Measurements from ENCODE around the gene PKDCC. TPM values are rescaled to one million over a fixed set of nuclear protein-coding genes. Genes with fewer than 3 reads are reported as not detected.

Gene PKDCC
- total and polyA plus RNA-seq, 2 donors from 2014 or later = 28.1 to 52.2 TPM

DNA sequence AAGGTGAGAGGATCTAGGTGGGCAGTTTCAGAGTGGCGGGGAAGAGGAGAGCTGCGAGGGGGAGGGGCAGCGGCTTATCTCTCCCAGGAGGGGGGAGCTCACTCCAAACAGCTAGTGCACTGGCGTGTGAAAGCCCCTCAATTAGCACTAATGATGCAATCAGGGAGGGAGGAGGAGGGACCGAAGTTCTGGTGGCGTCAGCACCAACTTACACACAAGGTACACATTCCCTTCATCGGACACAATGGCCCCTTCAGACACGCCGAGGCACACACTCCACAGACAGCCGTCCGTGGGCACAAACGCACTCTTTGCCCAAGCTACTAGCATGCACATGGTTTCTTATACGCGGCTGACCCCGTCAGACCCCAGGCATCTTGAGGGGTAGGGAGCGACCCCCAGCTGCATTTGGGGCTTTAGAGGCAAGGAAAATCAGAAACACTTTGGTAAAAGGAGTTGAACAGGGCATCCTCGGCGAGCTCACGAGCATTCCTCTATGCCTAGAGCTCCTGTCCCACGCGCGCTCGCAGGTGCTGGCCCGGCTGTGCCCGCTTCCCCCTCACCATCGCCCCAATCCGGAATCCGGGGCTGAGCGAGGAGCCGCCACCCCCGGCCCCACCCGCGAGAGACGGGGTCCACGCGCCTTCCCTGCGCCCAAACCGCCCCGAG lies 868 bp upstream of the PKDCC start:
- peak overlapping the region; percentile 59 to 80 (median 63) for H3K4me3 ChIP-seq (ENCODE audit: low read length in 3 of 3)
- H3K36me3 ChIP-seq (ENCODE audit: control insufficient read depth in 2 of 3, insufficient read depth in 3 of 3, low read length in 3 of 3) = no peaks in the 10 kb centered on the region
- intact Hi-C loops (cut with DNase I) = no loop called here
- peak; percentile 80 to 93 (median 92) for DNase-seq
- no peaks in the 10 kb centered on the region for H3K27me3 ChIP-seq (ENCODE audit: control insufficient read depth, insufficient read depth, low read length)
- peaks cover 0 to 13% (median 9%) of the 10 kb centered on the region in 3 donors for H3K4me1 ChIP-seq (ENCODE audit: control insufficient read depth in 2 of 3, insufficient read depth in 2 of 3, low read depth in 1 of 3, low read length in 3 of 3)
- no peak for FAIRE-seq
- peak overlapping the region; percentile 69 to 83 for H3K27ac ChIP-seq (ENCODE audit: low read depth in 2 of 2, low read length in 2 of 2)
- H3K9me3 ChIP-seq (ENCODE audit: control insufficient read depth in 2 of 3, insufficient read depth in 1 of 3, low read length in 3 of 3) = no peaks in the 10 kb centered on the region
- H3K9ac ChIP-seq (ENCODE audit: low read length in 3 of 3) = peak overlapping the region; percentile 60 to 75 (median 60)
- TF ChIP-seq, protein P1, sequence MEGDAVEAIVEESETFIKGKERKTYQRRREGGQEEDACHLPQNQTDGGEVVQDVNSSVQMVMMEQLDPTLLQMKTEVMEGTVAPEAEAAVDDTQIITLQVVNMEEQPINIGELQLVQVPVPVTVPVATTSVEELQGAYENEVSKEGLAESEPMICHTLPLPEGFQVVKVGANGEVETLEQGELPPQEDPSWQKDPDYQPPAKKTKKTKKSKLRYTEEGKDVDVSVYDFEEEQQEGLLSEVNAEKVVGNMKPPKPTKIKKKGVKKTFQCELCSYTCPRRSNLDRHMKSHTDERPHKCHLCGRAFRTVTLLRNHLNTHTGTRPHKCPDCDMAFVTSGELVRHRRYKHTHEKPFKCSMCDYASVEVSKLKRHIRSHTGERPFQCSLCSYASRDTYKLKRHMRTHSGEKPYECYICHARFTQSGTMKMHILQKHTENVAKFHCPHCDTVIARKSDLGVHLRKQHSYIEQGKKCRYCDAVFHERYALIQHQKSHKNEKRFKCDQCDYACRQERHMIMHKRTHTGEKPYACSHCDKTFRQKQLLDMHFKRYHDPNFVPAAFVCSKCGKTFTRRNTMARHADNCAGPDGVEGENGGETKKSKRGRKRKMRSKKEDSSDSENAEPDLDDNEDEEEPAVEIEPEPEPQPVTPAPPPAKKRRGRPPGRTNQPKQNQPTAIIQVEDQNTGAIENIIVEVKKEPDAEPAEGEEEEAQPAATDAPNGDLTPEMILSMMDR (IDR thresholded peaks at IDR 0.05; ENCODE audit: borderline replicate concordance, extremely low read depth, insufficient read depth) = no peak

DNA sequence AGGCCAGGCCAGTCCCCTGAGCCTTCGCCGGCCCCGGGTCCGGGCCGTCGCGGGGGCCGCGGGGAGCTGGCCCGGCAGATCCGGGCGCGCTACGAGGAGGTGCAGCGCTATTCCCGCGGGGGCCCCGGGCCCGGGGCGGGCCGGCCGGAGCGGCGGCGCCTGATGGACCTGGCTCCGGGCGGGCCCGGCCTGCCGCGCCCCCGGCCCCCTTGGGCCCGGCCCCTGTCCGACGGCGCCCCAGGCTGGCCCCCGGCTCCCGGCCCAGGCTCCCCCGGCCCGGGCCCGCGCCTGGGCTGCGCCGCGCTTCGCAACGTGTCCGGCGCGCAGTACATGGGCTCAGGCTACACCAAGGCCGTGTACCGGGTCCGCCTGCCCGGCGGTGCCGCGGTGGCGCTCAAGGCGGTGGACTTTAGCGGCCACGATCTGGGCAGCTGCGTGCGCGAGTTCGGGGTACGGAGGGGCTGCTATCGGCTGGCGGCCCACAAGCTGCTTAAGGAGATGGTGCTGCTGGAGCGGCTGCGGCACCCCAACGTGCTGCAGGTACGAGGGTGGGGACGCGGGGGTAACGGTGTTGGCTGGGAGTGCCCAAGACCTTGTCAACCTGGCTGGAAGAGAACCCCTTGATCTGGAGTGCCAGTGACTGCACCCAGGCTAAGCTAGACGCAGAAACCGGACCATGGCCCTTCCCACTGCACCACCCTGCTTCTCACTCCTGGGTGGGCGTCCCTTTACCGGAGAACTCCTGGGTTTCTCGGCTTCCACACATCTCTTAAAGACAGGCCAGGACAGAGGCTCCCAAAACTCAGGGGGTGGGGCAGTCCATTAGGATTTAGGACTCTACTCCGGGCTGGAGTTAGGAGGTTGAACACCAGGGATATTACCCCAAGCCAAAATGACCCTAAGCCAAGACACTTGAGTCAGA lies 739 bp downstream of the PKDCC start:
- Histone ChIP-seq H3K9ac (ENCODE audit: low read length in 3 of 3) (peak overlapping the region; percentile 54 to 92 (median 68)), H3K36me3 (ENCODE audit: control insufficient read depth in 2 of 3, insufficient read depth in 3 of 3, low read length in 3 of 3) (peaks cover 0 to 2% (median 0%) of the 10 kb centered on the region in 3 donors), H3K9me3 (ENCODE audit: control insufficient read depth in 2 of 3, insufficient read depth in 1 of 3, low read length in 3 of 3) (no peaks in the 10 kb centered on the region), H3K27me3 (ENCODE audit: control insufficient read depth, insufficient read depth, low read length) (no peaks in the 10 kb centered on the region), H3K27ac (ENCODE audit: low read depth in 2 of 2, low read length in 2 of 2) (peak overlapping the region; percentile 80 to 81), H3K4me3 (ENCODE audit: low read length in 3 of 3) (peak overlapping the region; percentile 89 to 93 (median 91)), H3K4me1 (ENCODE audit: control insufficient read depth in 2 of 3, insufficient read depth in 2 of 3, low read depth in 1 of 3, low read length in 3 of 3) (peaks cover 4 to 19% (median 17%) of the 10 kb centered on the region in 3 donors)
- peak in 4 of 5 donors; percentile 15 to 81 (median 53) for DNase-seq
- TF ChIP-seq, protein P1 (IDR thresholded peaks at IDR 0.05; ENCODE audit: borderline replicate concordance, extremely low read depth, insufficient read depth) = no peak
- intact Hi-C loops (cut with DNase I) = no loop called here
- FAIRE-seq = no peak

DNA sequence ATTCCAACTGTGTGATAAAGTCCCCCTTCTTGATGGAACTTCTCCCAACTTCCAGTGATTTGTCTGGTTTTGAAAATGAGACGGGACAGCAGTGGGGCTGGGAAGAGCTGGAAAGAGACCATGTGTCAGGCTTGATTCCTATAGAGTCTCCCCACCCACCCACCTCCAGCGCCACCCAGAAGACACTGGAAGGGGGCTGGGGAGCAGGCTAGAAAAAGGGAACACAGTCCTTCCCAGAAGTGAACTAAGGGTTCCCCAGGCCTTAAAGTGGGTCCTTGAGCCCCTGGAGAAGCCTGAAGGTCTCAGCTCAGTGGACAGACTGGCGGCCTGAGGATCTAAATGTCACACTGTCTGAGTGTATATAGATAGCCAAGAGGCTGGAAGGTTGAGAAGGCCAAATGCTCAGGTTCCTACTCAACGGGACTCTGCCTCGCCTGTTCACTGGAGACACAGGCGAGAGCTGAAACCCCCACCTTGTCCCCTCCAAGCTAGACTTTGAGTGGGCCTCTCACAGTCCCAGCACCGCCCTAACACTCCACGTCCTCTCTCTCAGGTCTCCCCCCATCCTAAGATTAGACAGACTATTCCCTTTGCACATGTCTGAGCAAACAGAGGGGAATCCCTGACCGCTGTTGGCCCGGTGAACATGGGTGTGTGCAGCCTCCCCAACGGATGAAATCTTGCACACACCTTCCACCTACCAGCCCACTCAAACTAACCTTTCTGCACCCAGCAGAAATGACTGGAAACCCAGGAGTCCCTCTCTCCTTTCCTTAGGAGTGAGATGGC lies 1.6 kb downstream of the PKDCC start:
- TF ChIP-seq, protein P1 (IDR thresholded peaks at IDR 0.05; ENCODE audit: borderline replicate concordance, extremely low read depth, insufficient read depth) = no peak
- Histone ChIP-seq H3K9me3 (ENCODE audit: control insufficient read depth in 2 of 3, insufficient read depth in 1 of 3, low read length in 3 of 3) (no peaks in the 10 kb centered on the region), H3K27me3 (ENCODE audit: control insufficient read depth, insufficient read depth, low read length) (no peaks in the 10 kb centered on the region), H3K4me3 (ENCODE audit: low read length in 3 of 3) (peak overlapping the region; percentile 89 to 93 (median 91)), H3K9ac (ENCODE audit: low read length in 3 of 3) (peak overlapping the region in 2 of 3 donors; percentile 68 to 92), H3K4me1 (ENCODE audit: control insufficient read depth in 2 of 3, insufficient read depth in 2 of 3, low read depth in 1 of 3, low read length in 3 of 3) (peaks cover 4 to 26% (median 24%) of the 10 kb centered on the region in 3 donors), H3K36me3 (ENCODE audit: control insufficient read depth in 2 of 3, insufficient read depth in 3 of 3, low read length in 3 of 3) (peaks cover 0 to 4% (median 0%) of the 10 kb centered on the region in 3 donors), H3K27ac (ENCODE audit: low read depth in 2 of 2, low read length in 2 of 2) (peak overlapping the region; percentile 80 to 81)
- FAIRE-seq (no peak), DNase-seq (peak in 4 of 5 donors; percentile 15 to 42 (median 35))
- intact Hi-C loops (cut with DNase I) = loop anchor here (10.0 kb wide), 1 partner anchor 85 kb away; no protein-coding TSS in a partner anchor

Measured in kidney (tissue), 14 donors.